Pancreas (tissue), 10 donors: ENCODE data around the gene MT1HL1. TPM values are rescaled to one million over a fixed set of nuclear protein-coding genes. Genes with fewer than 3 reads are reported as not detected.
"Not testable (repeated sequence)": the region's sequence is repeated elsewhere in the genome, so short reads cannot be mapped to it uniquely, and the experiment has no call there.

Experiments
- ATAC-seq, 4 donors: fragments of 200-7000 bp; cut with Tn5 transposase; one replicate each; pipeline versions ENCODE4 v1.8.0 to v1.9.1; 2020; ENCODE audit warnings: mild to moderate bottlenecking in 4 of 4, moderate library complexity in 4 of 4
- DNase-seq, 6 donors: peaks; one replicate each; pipeline ENCODE4 v3.0.0-alpha.2; 2020
- FAIRE-seq: peaks from 2 replicates; lab custom pipeline; 2012; peaks lifted over from hg19 to GRCh38; lab: Jason Lieb, UNC
- H3K27ac ChIP-seq, 4 donors: fragments of 200-600 bp; sonication (generic); 1 replicate in 3 of 4; 2 replicates in 1 of 4; pipeline versions ENCODE4 v1.5.0 to v1.8.0; 2020
- H3K27me3 ChIP-seq, 4 donors: fragments of 200-600 bp; one replicate each; pipeline ENCODE4 v1.8.0; 2021
- H3K36me3 ChIP-seq, 3 donors: fragments of 200-600 bp; sonication (generic) in 1 of 3; one replicate each; pipeline versions ENCODE4 v1.5.0 to v1.8.0; 2020 to 2021
- H3K4me1 ChIP-seq, 3 donors: fragments of 200-600 bp; one replicate each; pipeline ENCODE4 v1.8.0; 2021
- H3K4me3 ChIP-seq, 4 donors: fragments of 200-600 bp; sonication (generic) in 2 of 4; one replicate each; pipeline versions ENCODE4 v1.5.0 to v1.8.0; 2020 to 2021
- H3K9me3 ChIP-seq, 4 donors: fragments of 200-600 bp; one replicate each; pipeline ENCODE4 v1.8.0; 2021
- WGBS, 2 donors: extraction: QIAGEN DNeasy Blood & Tissue Kit; methylation state at CpG; one replicate each; pipeline ENCODE4 v1.1.7; 2013; 5-methylcytosine and 5-hydroxymethylcytosine counted together
- intact Hi-C, 3 donors: fragments of 100-400 bp; cut with DNase I; formaldehyde crosslinking; loops; one replicate each; pipeline versions ENCODE4 v1.11.1 to v1.14.2; 2022
- polyA plus RNA-seq, 2 donors: library from polyadenylated mRNA; stranded (reverse); fragments of 200-250 nt; gene quantifications; one replicate each; pipeline ENCODE4 v1.2.3, GENCODE V29; 2013
- total RNA-seq, 6 donors: library from RNA; stranded (reverse); fragmentation: NEBNext Ultra II Directional in 4 of 6; extraction: Animal tissue kit (Norgen Biotek cat#: 25700) in 4 of 6; gene quantifications; one replicate each; pipeline versions ENCODE4 v1.2.1 to v1.2.4, GENCODE V29; 2021 to 2023
- TF ChIP-seq, protein P1 (sequence below), 4 donors: fragments of 200-600 bp; sonication (generic) in 3 of 4; IDR thresholded peaks; one replicate each; pipeline versions ENCODE4 v1.5.0 to v1.8.0; 2021; ENCODE audit warnings: antibody characterized with exemption in 4 of 4
- donor health status: healthy with polysubstance abuse.
- donor health status: DM: no; HTN: no; CAD: no; lungs with moderate emphysema.
- donor health status: DM: no; HTN: no; CAD: no.
- donor health status: control.
- donor health status: control.
- donor health status: Bipolar disorder and iron deficiency.
- donor health status: DM: yes; HTN: yes; CAD: no.
- donor health status: DM: no; HTN: no; CAD: no.
- donor health status: DM: no; HTN: no; CAD: no.
- donor health status: DM: yes; HTN: yes; CAD: no.

MT1HL1 gene
- total and polyA plus RNA-seq, 8 donors = not detected

DNA sequence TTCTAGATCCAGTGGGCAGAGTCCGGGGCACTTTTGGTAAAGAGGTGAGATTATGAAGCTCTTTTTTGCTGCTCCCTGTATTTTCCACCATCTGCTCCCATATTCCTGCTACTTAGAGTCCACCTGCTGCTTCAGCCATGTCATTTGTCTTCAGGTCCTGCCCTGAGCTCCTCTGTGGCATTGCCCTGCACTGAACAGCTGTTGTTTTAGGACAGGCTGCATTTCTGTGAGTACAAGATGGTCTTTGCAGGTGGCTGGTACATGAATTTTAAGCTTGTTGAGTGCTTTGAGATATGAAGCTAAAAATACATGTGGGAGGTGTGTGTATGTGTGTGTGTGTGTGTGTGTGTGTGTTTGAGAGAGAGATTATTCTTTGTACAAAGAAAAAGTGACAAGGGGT lies 21.9 kb downstream of the MT1HL1 start:
- FAIRE-seq = no peak
- TF ChIP-seq, protein P1, sequence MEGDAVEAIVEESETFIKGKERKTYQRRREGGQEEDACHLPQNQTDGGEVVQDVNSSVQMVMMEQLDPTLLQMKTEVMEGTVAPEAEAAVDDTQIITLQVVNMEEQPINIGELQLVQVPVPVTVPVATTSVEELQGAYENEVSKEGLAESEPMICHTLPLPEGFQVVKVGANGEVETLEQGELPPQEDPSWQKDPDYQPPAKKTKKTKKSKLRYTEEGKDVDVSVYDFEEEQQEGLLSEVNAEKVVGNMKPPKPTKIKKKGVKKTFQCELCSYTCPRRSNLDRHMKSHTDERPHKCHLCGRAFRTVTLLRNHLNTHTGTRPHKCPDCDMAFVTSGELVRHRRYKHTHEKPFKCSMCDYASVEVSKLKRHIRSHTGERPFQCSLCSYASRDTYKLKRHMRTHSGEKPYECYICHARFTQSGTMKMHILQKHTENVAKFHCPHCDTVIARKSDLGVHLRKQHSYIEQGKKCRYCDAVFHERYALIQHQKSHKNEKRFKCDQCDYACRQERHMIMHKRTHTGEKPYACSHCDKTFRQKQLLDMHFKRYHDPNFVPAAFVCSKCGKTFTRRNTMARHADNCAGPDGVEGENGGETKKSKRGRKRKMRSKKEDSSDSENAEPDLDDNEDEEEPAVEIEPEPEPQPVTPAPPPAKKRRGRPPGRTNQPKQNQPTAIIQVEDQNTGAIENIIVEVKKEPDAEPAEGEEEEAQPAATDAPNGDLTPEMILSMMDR (IDR thresholded peaks at IDR 0.05) = no peak
- Histone ChIP-seq H3K36me3 (no peaks in the 10 kb centered on the region), H3K9me3 (no peaks in the 10 kb centered on the region), H3K27me3 (no peaks in the 10 kb centered on the region), H3K27ac (no peak overlapping the region), H3K4me3 (no peak overlapping the region), H3K4me1 (no peaks in the 10 kb centered on the region)
- 61 to 74% methylated on average over 1 of the region's 1 CpG for WGBS, 2 donors
- no peak for DNase-seq
- intact Hi-C loops = no loop called here
- ATAC-seq = no peak

DNA sequence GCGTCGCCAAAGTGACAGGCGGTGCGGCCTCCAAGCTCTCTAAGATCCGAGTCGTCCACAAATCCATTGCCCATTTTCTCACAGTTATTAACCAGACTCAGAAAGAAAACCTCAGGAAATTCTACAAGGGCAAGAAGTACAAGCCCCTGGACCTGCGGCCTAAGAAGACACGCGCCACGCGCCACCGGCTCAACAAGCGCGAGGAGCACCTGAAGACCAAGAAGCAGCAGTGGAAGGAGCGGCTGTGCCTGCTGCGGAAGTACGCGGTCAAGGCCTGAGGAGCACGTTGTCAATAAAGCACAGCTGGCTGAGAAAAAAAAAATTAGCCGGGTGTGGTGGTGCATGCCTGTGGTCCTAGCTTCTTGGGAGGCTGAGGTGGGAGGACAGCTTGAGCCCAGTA lies 22.8 kb downstream of the MT1HL1 start:
- H3K27me3 ChIP-seq, H3K9me3 ChIP-seq, FAIRE-seq, intact Hi-C loops, H3K36me3 ChIP-seq, ATAC-seq, H3K4me3 ChIP-seq, H3K4me1 ChIP-seq, DNase-seq, H3K27ac ChIP-seq: not testable (repeated sequence)
- 91 to 95% methylated on average over 20 of the region's 20 CpGs for WGBS, 2 donors

DNA sequence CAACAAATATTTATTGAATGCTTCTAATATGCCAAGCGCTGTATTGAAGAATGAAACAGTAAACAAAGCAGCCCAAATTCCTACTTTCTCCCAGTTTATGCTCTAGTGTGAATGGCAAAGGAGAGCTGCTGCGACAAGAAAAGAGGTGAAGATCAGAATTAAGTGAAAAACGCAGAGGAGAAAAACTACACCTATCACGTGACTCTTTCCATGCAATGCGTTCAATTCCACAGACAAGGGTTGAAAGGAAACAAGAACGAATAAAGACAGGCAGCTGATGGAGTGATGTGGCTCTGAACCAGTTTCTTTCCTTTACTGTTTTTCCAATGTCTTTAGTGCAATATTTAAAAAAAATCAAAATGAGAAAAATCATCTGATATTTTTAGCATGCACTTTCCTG lies 23.6 kb downstream of the MT1HL1 start:
- Histone ChIP-seq H3K27ac (no peak overlapping the region), H3K36me3 (no peaks in the 10 kb centered on the region), H3K9me3 (no peaks in the 10 kb centered on the region), H3K4me3 (no peak overlapping the region), H3K4me1 (no peaks in the 10 kb centered on the region), H3K27me3 (no peaks in the 10 kb centered on the region)
- 78 to 88% methylated on average over 6 of the region's 6 CpGs for WGBS, 2 donors
- intact Hi-C loops = no loop called here
- ATAC-seq = no peak
- TF ChIP-seq, protein P1 (IDR thresholded peaks at IDR 0.05) = no peak
- no peak for DNase-seq
- no peak for FAIRE-seq

DNA sequence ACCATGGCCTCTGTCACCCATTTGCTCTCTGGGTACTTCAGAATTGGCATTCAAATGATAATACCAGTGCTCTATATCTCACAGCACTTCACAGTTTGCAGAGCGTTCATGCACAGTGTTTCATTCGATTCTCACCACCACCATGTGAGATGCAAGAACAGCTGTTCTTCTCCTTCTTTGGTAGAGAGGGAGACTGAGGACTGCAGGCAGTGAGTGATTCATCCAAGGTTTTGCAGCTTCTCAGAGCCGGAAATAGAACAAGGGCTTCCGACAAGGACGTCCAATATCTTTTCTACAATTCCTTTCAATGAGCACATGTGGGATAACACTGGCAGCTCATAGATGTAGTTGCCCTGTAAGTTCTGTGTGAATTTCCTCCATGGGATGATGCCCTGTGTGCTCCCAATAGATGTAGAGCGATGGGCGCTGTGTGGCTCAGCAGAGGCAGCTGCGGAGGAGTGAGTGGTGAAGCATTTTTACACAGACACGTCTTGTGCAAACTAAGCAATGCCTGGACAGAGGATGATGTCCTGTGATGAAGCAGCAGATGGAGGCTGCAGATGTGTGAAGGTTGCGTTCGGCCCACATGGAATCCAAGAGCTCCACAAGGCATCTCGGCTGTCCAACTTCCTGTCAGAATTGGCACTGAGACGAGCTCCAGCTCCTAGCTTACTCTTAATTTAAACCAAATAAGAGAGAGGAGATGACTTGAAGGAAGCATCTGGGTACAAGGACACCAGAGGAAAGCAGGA lies 24.9 kb downstream of the MT1HL1 start:
- Histone ChIP-seq H3K27me3 (no peaks in the 10 kb centered on the region), H3K4me3 (no peak overlapping the region), H3K9me3 (no peaks in the 10 kb centered on the region), H3K27ac (no peak overlapping the region), H3K4me1 (no peaks in the 10 kb centered on the region), H3K36me3 (no peaks in the 10 kb centered on the region)
- WGBS, 2 donors = 76 to 85% methylated on average over 13 of the region's 13 CpGs
- TF ChIP-seq, protein P1 (IDR thresholded peaks at IDR 0.05) = no peak
- FAIRE-seq (no peak), ATAC-seq (no peak), DNase-seq (no peak)
- intact Hi-C loops = no loop called here

DNA sequence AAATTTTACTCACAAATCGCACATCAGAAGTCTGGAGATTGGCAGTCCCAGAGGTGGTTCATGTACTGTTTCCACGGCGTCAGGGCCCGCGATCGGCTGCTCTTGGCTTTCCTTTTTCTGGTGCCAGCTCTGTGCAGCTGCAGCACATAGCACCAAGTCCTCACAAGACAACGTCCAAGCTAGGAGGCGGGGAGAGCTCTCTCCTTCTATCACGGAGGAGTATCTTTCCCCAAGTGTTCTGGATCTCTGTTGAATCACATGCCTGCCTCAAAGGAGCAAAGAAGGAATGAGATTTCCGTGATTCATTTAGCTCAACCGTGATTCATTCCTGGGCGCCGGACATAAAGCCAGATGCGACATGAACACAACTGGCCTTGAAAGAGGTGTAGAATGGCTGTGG lies 25.5 kb downstream of the MT1HL1 start:
- Histone ChIP-seq H3K27ac (no peak overlapping the region), H3K27me3 (no peaks in the 10 kb centered on the region), H3K4me3 (no peak overlapping the region), H3K36me3 (no peaks in the 10 kb centered on the region), H3K9me3 (no peaks in the 10 kb centered on the region), H3K4me1 (no peaks in the 10 kb centered on the region)
- ATAC-seq (no peak), DNase-seq (no peak), FAIRE-seq (no peak)
- TF ChIP-seq, protein P1 (IDR thresholded peaks at IDR 0.05) = no peak
- intact Hi-C loops = no loop called here
- 79 to 86% methylated on average over 14 of the region's 14 CpGs for WGBS, 2 donors
